ENCODE measurements around the gene VSTM2L.
"Not testable (repeated sequence)": the region's sequence is repeated elsewhere in the genome, so short reads cannot be mapped to it uniquely, and the experiment has no call there.

VSTM2L gene

DNA sequence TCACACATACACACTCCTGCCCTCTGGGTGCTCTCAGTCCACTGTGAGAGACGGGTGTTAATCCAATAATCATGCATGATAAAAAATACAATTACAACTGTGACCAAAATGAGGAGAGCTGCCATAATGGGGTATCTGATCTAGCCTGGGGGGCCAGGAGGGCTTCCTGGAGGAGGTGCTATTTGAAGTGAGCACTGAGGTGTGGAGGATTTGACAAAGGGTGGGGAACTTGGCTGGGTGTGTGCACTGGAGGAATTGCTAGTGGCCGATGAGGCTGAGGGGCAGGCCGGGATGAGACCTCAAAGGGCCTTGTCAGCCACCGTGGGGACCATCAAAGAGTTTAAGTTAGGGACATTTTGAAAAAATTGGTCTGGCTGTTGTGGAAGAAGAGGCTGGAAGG, 34.8 kb downstream of the VSTM2L start:
- DNase-seq (ENCODE audit: low read depth in 3 of 3), result no peak

DNA sequence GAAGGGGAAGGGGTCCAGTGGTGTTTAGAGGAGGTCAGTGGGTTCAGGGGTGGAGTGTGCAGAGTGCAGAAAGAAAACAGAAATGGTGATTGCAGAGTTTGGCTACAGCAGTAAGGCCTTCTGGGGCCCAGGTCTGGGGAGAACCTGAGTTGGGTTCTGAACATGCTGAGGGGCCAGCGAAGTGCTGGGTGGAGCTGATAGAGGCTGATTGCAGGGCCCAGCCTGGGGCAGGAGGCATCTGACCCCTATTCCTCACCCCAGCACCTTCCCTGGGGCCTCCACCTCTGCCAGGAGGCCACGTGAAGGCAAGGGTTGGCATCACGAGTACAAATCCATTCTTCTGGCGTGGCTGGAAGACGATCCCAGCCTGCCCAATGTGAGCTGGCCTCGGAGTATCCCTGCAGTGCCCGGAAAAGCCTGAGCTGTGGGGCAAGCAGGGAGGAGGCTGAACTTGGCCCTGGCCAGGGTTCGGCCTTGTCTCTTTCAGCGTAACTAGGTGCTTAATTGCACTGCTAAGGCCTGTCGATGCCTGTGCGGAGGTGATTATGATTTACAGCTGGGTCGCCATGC, 35.3 kb downstream of the VSTM2L start:
- no peak for DNase-seq (ENCODE audit: low read depth in 3 of 3)

DNA sequence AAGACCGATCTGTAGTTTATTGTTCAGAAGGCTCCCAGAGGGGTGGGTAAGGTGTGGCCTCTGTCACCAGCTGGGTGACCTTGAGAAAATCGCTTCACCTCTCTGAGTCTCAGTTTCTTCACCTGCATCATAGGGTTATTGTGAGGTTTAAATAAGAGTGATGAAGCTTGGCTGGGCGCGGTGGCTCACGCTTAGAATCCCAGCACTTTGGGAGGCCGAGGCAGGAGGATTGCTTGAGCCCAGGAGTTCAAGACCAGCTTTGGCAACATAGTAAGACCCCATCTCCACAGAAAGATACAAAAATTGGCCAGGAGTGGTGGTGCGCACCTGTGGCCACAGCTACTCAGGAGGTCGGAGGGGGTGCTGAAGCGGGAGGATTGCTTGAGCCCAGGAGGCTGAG, 36.0 kb downstream of the VSTM2L start:
- no peak for DNase-seq (ENCODE audit: low read depth in 3 of 3)

DNA sequence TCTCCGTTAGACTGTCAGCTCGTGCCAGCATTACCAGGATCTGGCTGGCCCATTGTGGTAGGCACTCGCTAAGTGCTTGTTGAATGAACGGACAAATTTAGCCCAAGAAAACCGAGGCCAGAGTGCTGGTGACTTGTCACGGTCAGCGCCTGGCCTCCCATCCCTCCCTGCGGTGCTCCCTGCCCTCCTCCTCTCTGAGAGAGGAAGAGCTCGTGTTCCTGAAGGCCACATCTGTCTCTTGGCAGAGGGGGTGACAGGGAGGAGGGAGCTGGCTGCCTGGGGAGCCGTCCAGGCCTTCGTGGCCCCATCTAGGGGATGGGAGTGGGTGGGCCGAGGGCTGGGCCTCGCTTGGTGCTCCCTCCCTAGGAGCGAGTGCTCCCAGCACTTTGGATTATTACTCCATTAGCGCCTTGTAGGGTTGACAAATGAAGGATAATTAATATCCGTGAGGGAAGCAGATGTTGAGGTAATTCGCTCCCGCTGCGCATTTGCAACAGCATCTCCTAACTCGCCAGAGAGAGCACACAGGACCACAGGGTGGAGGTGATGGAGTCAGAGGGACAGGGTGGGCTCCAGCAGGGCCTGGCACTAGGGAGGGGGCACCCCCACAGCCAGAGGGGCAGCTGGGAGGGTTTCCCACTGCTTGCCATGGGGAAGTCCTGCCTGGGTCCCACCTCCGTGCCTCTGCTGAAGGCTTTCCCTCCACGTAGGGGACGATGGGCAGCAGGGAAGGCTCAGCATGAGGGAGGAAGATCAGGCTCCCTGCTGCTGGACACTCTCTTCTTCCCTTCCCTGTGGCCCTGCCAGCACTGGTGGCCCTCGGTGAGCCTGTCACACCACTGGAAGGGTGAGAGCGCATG, 37.0 kb downstream of the VSTM2L start:
- no peak for DNase-seq (ENCODE audit: low read depth in 3 of 3)

DNA sequence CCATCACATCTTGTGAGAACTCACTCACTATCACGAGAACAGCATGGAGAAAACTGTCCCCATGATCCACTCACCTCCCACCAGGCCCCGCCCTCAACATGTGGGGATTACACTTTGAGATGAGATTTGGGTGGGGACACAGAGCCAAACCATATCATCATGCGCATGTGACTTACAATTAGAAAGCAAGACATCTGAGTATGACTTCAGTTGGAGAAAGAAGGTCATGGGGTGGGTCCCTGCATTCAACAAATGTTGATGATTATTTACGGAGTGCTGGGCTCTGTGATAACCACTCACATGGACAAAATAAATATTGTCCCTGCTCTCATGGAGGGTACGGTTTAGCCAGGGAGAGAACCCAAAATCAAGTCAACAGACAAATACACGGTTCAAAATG, 37.9 kb downstream of the VSTM2L start:
- DNase-seq (ENCODE audit: low read depth in 3 of 3), result no peak

DNA sequence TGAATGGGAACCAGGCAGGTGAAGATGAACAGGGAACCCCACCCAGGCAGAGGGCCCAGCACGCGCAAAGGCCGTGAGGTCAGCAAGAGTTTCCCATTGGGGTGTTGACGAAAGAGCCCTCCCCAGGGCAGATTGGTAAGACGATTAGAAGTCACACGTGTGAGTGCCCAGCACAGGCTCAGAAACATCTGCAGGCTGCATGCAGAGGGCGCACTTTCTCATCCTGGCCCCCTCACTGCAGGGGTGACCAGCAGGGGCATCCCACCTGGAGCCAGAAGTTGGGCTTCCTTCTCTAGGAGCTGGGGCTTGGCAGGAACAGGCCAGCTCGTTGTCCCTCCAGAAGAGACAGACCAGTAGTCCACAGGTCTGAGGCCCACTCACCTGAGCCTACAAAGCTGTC, 38.4 kb downstream of the VSTM2L start:
- DNase-seq (ENCODE audit: low read depth in 3 of 3), result no peak

DNA sequence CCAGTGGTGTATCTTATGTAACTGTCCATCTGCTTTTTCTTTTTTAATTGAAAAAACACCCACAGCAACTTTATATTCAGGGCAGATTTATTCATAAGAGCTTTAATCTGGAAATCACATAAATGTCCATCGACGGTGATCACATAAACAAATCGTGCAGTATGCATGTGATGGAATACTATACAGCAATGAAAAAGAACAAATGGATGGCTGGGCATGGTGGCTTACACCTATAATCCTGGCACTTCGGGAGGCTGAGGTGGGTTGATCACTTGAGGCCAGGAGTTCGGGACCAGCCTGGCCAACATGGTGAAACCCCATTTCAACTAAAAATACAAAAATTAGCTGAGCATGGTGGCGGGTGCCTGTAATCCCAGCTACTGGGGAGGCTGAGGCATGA, 39.1 kb downstream of the VSTM2L start:
- DNase-seq (ENCODE audit: low read depth in 3 of 3), result no peak

DNA sequence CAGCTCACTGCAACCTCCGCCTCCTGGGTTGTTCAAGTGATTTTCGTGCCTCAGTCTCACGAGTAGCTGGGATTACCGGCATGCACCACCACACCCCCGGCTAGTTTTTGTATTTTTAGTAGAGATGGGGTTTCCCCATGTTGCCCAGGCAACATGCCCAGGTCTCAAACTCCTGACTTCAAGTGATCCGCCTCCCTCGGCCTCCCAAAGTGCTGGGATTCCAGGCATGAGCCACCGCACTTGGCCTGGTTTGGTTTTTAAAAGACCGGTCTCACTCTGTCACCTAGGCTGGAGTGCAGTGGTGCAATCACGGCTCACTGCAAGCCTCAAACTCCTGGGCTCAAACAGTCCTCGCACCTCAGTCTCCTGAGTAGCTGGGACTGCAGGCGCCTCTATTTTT, 40.1 kb downstream of the VSTM2L start:
- no peak for DNase-seq (ENCODE audit: low read depth in 3 of 3)

DNA sequence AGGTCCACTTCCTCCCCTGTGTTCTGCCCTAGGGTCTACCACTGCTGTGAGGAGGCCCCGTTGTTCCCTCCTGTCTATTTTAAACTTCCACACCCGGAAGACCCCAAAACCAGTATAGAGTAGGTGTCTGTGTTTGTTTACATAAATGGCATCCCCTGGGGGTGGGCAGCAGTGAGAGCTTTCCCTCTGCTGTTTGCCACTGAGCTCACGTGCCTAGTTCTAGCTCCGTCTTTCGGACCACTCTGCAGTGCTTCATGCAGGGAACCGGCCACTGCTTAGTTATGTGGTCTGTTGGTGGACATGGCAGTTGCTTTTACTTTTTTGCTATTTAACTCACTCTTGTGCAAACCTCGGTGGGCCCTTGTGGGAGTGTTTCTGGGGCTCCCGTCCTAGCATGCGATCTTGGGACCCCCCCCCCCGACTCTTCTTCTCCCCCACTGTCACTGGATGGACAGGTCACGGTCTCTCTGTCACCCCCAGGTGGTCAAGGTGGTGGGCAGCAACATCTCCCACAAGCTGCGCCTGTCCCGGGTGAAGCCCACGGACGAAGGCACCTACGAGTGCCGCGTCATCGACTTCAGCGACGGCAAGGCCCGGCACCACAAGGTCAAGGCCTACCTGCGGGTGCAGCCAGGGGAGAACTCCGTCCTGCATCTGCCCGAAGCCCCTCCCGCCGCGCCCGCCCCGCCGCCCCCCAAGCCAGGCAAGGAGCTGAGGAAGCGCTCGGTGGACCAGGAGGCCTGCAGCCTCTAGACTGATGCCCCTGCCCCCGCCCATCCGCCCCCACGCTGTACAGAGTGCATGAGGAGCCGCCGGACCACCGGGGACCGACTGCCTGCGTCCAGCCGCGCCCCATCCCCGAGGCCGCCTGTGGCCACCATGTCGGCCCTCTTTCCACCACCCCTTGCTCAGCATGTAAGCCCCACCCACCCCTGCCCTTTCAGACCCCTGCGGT, 40.9 kb downstream of the VSTM2L start:
- no peak for DNase-seq (ENCODE audit: low read depth in 3 of 3)

DNA sequence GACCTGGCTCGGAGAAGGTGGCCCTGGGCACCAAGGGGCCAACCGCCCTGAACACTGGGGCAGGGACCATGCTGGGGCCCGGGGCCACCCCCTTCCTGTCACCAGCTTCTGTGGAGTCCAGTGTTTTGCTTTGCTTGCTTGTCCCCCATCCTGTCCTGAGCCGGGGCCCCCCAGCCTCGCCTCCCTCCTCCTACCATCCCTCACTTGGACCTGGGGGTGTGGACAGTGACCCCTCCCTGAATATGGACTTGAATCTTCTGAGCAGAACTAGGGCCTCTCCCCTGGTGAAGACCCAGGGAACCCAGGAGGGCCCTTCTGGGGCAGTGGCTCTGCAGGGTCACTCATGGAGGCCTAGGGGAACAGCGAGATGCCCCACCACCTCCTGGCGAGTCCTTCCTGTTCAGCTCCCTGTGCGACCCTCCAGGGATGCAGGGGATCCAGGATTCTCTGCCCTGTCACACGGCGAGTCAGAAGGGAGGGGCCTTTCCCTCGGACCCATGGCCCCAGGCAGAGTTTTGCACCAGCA, 41.6 kb downstream of the VSTM2L start:
- no peak for DNase-seq (ENCODE audit: low read depth in 3 of 3)

DNA sequence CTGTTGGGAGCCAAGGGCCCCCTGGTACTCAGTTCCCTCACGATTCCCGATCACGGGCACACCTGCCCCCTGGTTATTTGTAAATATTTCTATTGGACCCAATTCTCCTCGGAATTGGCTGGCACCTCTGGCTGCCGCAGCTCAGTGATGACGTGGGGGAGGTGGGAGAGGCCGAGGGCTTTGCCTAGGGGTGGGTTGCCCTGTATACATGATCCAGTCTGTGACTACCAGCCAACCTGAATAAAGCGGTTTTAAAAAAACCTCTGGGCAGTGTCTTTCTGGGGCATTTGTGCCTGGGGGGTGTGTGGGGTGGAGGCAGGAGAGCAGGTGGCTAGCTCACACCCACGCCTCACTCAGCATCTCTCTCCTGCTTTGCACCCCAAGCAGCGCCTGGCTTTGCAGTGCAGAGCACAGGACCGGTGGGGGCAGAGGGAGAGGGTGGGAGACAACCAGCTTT, 42.2 kb downstream of the VSTM2L start:
- DNase-seq (ENCODE audit: low read depth in 3 of 3), result no peak

DNA sequence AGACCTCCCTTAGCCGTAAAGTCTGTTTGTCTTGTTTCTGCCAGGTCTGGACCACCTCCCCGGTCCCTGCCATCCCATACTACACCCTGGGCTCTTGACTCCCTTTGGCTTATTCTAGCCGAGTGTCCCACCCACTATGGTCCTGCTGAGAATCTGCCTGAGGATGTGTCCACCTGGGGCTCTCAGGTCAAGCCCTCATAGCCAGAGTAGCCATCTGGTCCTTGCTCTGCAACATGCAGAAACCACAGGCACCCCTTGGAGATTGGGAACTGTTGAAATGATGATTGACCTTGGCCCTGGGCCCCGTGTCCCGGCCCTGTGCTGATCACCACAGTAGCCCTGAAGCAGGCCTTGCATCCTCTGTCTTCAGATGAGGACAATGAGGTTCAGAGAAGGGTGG, 44.0 kb downstream of the VSTM2L start:
- no peak for DNase-seq (ENCODE audit: low read depth in 3 of 3)

DNA sequence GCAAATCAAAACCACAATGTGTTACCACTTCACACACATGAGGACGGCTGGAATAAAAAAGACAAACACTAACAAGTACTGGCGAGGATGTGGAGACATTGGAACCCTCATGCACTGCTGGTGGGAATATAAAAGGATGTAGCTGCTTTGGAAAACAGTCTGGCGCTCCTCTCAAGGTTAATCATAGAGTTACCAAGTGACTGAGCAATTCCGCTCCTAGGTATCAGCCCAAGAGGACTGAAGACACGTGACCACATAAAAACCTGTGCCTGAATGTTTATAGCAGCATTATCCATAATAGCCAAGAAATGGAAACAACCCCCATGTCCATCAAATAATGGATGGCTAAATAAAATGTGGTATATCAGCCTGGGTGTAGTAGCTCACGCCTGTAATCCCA, 45.0 kb downstream of the VSTM2L start:
- DNase-seq (ENCODE audit: low read depth in 3 of 3), result no peak

DNA sequence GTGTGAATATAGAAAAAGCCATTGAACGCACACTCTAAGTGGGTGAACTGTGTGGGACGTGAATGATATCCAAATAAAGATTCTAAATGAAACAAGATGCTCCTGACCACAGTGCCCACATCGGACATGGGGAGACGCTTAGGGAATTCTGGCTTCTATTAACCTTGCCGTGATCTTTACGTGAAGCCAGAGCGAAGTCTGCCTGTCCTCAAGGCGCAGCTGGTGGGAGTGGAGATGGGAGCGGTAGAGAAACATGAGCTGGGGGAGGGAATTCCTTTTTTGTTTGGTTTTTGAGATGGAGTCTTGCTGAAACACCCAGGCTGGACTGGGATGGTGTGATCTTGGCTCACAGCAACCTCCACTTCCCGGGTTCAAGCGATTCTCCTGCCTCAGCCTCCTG, 46.0 kb downstream of the VSTM2L start:
- no peak for DNase-seq (ENCODE audit: low read depth in 3 of 3)

DNA sequence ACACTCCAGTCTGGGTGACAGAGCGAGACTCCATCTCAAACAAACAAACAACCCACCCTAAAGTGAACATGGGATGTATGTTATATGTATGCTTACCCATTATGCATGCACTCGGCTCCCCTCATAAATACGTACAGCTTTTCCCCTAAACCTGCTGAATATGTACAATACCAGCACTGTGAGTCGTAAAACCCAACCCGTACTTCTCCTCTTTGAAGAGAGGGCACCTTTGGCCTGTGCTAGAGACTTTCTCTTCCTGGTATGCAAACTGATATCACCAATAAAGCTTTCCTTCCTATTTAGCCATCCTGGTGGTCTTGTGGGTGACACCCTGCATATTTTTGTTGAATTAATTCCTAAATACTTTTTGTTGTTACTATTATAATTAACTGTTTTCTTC, 51.3 kb downstream of the VSTM2L start:
- DNase-seq (ENCODE audit: low read depth in 3 of 3), result no peak

DNA sequence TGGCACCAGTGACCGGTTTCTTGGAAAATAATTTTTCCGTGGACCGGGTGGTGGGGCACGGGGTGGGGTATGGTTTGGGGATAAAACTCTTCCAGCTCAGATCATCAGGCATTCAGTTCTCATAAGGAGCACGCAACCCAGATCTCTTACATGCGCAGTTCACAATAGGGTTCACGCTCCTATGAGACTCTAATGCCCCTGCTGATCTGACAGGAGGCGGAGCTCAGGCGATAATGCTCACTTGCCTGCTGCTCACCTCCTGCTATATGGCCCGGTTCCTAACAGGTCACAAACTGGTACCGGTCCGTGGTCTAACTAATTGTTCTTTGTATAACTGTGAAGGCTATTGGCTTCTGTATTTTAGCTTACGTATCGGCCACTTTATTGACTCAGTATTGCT, 51.7 kb downstream of the VSTM2L start:
- no peak for DNase-seq (ENCODE audit: low read depth in 3 of 3)

DNA sequence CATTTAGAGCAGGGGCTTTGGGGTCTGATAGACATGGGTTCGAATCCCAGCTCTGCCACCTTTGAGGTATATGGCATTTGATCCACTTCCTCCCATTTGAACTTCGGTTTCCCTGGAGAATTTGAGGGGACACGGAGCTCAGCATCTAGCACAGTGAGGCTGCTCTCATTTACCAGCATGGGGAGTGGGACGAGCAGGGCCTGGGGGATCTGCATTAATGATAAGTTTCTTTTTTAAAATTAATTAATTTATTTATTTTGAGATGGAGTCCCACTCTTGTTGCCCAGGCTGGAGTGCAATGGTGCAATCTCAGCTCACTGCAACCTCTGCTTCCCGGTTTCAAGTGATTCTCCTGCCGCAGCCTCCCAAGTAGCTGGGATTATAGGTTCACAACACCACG, 52.6 kb downstream of the VSTM2L start:
- no peak for DNase-seq (ENCODE audit: low read depth in 3 of 3)

DNA sequence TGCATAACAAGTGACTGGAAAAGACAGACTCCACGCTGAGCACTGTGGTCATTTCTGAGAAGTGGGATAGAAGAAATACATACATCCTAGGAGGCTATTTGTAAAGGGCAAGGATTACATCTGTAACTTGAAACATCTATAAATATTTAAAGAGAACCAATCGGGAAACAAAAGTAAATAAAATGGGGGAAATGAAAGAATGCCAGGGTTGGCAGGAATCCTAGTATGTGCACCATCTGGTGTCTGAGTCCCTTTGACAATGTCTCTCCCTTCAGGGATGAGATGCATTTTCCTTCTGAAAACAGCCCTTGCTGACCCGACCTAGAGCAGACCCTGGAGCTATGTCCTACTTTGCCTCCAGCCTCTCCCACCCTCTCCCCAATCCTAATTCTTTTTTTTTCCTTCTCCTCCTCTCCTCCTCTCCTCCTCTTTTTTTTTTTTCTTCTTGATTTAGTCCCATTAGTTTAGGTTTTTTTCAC, 53.2 kb downstream of the VSTM2L start:
- DNase-seq (ENCODE audit: low read depth in 3 of 3), result no peak

DNA sequence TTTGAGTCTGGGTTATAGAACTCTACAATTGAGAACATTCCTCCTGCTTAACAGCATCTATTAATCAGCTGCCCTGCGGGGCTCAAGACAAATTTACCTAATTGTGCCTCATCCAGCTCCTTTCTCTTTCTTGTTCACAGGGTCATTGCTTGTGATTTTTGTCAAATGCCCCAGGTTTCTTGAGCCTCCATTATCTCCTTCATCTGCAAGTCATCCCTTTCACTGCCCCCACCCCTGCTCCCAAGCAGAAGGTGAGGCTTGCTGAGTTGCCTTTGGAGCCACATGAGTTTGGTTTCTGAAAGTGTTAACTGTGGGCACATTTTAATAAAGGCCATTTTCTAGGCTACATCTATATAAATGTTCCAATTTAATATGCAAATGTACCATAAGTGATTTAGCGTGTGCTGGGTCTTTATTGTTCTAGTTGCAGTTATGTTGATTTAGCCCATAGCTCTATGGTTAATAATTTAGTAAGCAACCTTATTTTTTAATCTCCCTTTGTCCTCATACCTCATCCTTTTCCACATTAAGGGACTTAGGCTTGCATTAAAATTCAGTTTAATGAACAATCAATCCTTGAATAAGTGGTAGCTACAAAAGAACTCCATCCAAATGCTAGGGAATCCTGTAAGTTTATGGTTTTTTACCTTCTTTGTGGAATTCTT, 56.1 kb downstream of the VSTM2L start:
- no peak for DNase-seq (ENCODE audit: low read depth in 3 of 3)

DNA sequence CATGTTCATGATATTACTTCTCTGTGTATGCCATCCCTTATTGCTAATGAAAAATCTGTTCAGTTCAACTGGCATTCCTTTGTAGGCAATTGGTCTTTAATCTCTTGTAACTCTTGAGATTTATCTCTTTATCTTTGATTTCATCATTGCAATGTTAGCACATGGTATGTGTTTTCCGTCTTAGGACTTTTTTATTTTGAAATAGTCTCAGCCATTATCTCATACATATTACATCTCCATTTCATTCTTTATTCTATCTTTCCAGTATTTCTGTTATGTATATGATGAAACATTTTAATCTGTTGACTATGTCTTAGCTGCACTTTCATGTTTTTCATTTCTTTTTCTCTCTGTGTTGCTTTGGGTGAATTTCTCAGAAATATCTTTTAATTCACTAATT, 58.1 kb downstream of the VSTM2L start:
- DNase-seq (ENCODE audit: low read depth in 3 of 3), result no peak

DNA sequence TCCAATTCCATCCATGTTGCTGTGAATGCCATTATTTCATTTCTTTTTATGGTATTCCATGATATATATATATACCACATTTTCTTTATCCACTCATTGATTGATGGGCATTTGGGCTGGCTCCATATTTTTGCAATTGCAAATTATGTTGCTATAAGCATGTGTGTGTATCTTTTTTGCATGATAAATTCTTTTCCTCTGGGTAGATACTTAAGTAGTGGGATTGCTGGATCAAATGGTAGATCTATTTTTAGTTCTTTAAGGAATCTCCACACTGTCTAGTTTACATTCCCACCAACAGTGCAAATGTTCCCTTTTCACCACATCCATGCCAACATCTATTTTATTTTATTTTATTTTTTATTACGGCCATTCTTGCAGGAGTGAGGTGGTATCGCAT, 60.6 kb downstream of the VSTM2L start:
- not testable (repeated sequence) for DNase-seq (ENCODE audit: low read depth in 3 of 3)
